Smooth muscle cell (in vitro differentiated cells): ENCODE measurements around the gene GOLIM4. TPM values are rescaled to one million over a fixed set of nuclear protein-coding genes. Genes with fewer than 3 reads are reported as not detected.
A peak's percentile ranks its signal among the peaks of the same experiment; 100 is the strongest.

ENCODE experiments used
- DNase-seq: peaks from one replicate; lab custom pipeline; 2025; ENCODE audit not compliant: unreplicated experiment; lab: John Stamatoyannopoulos, UW
- H2AFZ ChIP-seq: fragments of 200-600 bp; sonication (generic); 2 replicates; pipeline ENCODE4 v1.6.0; 2016; ENCODE audit warnings: antibody characterized with exemption, low read depth, mild to moderate bottlenecking
- H3F3A ChIP-seq: fragments of 200-600 bp; sonication (generic); 2 replicates; pipeline ENCODE4 v1.6.0; 2017; ENCODE audit warnings: antibody characterized with exemption, low read depth
- H3K27ac ChIP-seq: fragments of 200-600 bp; sonication (generic); 2 replicates; pipeline ENCODE4 v1.5.1; 2016; ENCODE audit warnings: low read depth, mild to moderate bottlenecking
- H3K27me3 ChIP-seq: fragments of 200-600 bp; sonication (generic); 2 replicates; pipeline ENCODE4 v1.6.1; 2016; ENCODE audit warnings: low read depth, mild to moderate bottlenecking
- H3K36me3 ChIP-seq: fragments of 200-600 bp; sonication (generic); 2 replicates; pipeline ENCODE4 v1.5.1; 2016; ENCODE audit warnings: low read depth
- H3K4me1 ChIP-seq: fragments of 200-600 bp; sonication (generic); 2 replicates; pipeline ENCODE4 v1.5.1; 2016; ENCODE audit warnings: low read depth
- H3K4me2 ChIP-seq: fragments of 200-600 bp; sonication (generic); 2 replicates; pipeline ENCODE4 v1.6.0; 2016; ENCODE audit warnings: mild to moderate bottlenecking
- H3K4me3 ChIP-seq: fragments of 200-600 bp; sonication (generic); 2 replicates; pipeline ENCODE4 v1.5.1; 2016; ENCODE audit warnings: mild to moderate bottlenecking
- H3K79me2 ChIP-seq: fragments of 200-600 bp; sonication (generic); 2 replicates; pipeline ENCODE4 v1.6.0; 2016; ENCODE audit warnings: low read depth, mild to moderate bottlenecking
- H3K9ac ChIP-seq: fragments of 200-600 bp; sonication (generic); 2 replicates; pipeline ENCODE4 v1.6.0; 2016; ENCODE audit warnings: low read depth
- H3K9me3 ChIP-seq: fragments of 200-600 bp; sonication (generic); replicated peaks from 2 replicates; pipeline ENCODE4 v1.5.1; 2016; ENCODE audit warnings: low read depth
- H4K20me1 ChIP-seq: fragments of 200-600 bp; sonication (generic); 2 replicates; pipeline ENCODE4 v1.6.0; 2016; ENCODE audit warnings: low read depth
- WGBS: methylation state at CpG from one replicate; pipeline ENCODE4 v1.1.7; 2016; ENCODE audit warnings: low lambda C conversion rate; 5-methylcytosine and 5-hydroxymethylcytosine counted together
- polyA plus RNA-seq: library from polyadenylated mRNA; unstranded; fragments of >200 nt; fragmentation: Nextera tagmentation; extraction: Ambion mirVana; gene quantifications from 2 replicates; pipeline ENCODE4 v1.2.1, GENCODE V29; 2016
- total RNA-seq: library from RNA; depleted of rRNA; stranded (reverse); fragments of >200 nt; gene quantifications from 2 replicates; pipeline ENCODE4 v1.2.3, GENCODE V29; 2014
- TF ChIP-seq, protein P1 (sequence below): fragments of 200-600 bp; sonication (generic); IDR thresholded peaks from 2 replicates; pipeline ENCODE4 v1.5.1; 2017; ENCODE audit warnings: borderline replicate concordance, mild to moderate bottlenecking, antibody characterized with exemption; ENCODE audit not compliant: insufficient read depth, poor library complexity, severe bottlenecking

The GOLIM4 gene
- total and polyA plus RNA-seq, 2 experiments from 2014 or later = 44.5 to 59.9 TPM

DNA sequence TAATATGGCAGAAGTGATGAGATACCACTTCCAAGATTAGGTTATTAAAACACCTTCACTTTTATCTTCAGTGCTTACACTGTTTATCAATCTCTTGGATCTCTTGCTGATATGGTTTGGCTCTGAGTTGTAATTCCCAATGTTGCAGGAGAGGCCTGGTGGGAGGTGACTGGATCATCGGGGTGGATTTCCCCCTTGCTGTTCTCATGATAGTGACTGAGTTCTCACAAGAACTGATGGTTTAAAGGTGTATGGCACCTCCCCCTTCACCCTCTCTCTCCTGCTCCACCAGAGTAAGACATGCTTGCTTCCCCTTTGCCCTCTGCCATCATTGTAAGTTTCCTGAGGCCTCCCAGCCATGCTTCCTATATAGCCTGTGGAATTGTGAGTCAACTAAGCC lies 11.8 kb downstream of the GOLIM4 start:
- DNase-seq = no peak
- H3K4me1 ChIP-seq = peaks cover 8% of the 10 kb centered on the region
- H3K36me3 ChIP-seq = no peaks in the 10 kb centered on the region
- no peak overlapping the region for H3K4me2 ChIP-seq
- H3K4me3 ChIP-seq = no peak overlapping the region
- no peak overlapping the region for H2AFZ ChIP-seq
- H4K20me1 ChIP-seq = peaks cover 95% of the 10 kb centered on the region
- H3K27ac ChIP-seq = no peak overlapping the region
- no peak overlapping the region for H3K9ac ChIP-seq
- no peaks in the 10 kb centered on the region for H3F3A ChIP-seq
- TF ChIP-seq, protein P1, sequence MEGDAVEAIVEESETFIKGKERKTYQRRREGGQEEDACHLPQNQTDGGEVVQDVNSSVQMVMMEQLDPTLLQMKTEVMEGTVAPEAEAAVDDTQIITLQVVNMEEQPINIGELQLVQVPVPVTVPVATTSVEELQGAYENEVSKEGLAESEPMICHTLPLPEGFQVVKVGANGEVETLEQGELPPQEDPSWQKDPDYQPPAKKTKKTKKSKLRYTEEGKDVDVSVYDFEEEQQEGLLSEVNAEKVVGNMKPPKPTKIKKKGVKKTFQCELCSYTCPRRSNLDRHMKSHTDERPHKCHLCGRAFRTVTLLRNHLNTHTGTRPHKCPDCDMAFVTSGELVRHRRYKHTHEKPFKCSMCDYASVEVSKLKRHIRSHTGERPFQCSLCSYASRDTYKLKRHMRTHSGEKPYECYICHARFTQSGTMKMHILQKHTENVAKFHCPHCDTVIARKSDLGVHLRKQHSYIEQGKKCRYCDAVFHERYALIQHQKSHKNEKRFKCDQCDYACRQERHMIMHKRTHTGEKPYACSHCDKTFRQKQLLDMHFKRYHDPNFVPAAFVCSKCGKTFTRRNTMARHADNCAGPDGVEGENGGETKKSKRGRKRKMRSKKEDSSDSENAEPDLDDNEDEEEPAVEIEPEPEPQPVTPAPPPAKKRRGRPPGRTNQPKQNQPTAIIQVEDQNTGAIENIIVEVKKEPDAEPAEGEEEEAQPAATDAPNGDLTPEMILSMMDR = no peak
- H3K27me3 ChIP-seq = no peaks in the 10 kb centered on the region
- no peaks in the 10 kb centered on the region for H3K9me3 ChIP-seq
- peaks cover 96% of the 10 kb centered on the region for H3K79me2 ChIP-seq
- 94% methylated on average over 1 of the region's 1 CpG for WGBS

DNA sequence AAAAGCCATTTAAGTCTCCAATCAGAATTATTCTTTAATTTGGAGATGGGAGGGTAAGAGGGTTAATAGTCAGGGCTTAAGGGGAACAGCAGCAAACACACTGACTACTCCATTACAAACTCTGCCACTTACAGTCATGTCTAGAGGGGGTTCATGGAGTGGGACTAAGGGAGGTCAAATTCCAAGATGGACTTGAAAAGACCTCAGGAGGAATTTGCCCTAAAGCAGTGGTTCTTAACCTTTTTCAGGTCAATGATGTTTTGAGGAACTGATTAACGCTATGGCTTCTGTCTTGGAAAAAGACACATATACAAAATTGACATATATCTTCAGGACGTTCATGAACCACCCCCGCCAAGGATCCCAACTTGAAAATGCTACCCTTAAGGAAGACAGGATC lies 13.9 kb downstream of the GOLIM4 start:
- no peak overlapping the region for H2AFZ ChIP-seq
- no peaks in the 10 kb centered on the region for H3K27me3 ChIP-seq
- H3K4me3 ChIP-seq = no peak overlapping the region
- H3K36me3 ChIP-seq = no peaks in the 10 kb centered on the region
- peaks cover 96% of the 10 kb centered on the region for H3K79me2 ChIP-seq
- no peaks in the 10 kb centered on the region for H3F3A ChIP-seq
- H4K20me1 ChIP-seq = peaks cover 86% of the 10 kb centered on the region
- TF ChIP-seq, protein P1 = no peak
- H3K4me2 ChIP-seq = peak overlapping the region; percentile 32
- no peaks in the 10 kb centered on the region for H3K9me3 ChIP-seq
- peak overlapping the region; percentile 89 for H3K27ac ChIP-seq
- 70% methylated on average over 3 of the region's 3 CpGs for WGBS
- H3K9ac ChIP-seq = peak overlapping the region; percentile 32
- DNase-seq = no peak
- peaks cover 15% of the 10 kb centered on the region for H3K4me1 ChIP-seq

DNA sequence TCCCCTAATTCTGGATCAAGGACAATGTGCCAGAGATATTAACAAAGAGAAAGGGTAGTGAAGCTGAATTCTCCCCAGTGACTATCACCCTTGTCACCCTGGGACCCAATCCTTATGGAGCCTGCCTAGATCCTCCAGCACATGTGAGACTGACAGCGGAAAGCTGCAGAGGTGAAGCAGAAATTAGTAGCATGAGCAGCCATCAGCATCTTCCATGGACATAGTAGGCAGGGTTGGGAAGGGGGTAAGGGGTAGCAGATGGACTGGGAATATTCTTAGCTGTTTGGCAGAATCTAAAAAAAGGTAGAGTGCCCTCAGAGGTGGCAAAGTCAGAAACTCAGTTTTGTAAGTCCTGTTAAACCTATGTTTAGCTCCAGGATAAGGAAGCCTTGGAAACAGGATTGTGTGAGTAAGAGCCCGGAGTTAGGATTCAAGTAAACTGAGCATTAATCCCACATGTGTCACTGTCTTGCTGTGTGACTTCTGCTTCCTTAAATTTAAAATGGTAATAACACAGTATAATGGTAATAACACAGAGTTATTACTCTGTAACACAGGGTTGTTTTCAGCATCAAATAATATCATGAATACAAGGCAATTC lies 14.5 kb downstream of the GOLIM4 start:
- WGBS = 56% methylated on average over 2 of the region's 2 CpGs
- H3K4me3 ChIP-seq = no peak overlapping the region
- TF ChIP-seq, protein P1 = no peak
- H3K79me2 ChIP-seq = peaks cover 96% of the 10 kb centered on the region
- H3F3A ChIP-seq = no peaks in the 10 kb centered on the region
- H3K27ac ChIP-seq = peak overlapping the region; percentile 89
- H4K20me1 ChIP-seq = peaks cover 86% of the 10 kb centered on the region
- H3K4me1 ChIP-seq = peaks cover 15% of the 10 kb centered on the region
- peak overlapping the region; percentile 58 for H3K9ac ChIP-seq
- no peak overlapping the region for H2AFZ ChIP-seq
- H3K4me2 ChIP-seq = peak overlapping the region; percentile 32
- DNase-seq = no peak
- no peaks in the 10 kb centered on the region for H3K9me3 ChIP-seq
- H3K27me3 ChIP-seq = no peaks in the 10 kb centered on the region
- no peaks in the 10 kb centered on the region for H3K36me3 ChIP-seq

DNA sequence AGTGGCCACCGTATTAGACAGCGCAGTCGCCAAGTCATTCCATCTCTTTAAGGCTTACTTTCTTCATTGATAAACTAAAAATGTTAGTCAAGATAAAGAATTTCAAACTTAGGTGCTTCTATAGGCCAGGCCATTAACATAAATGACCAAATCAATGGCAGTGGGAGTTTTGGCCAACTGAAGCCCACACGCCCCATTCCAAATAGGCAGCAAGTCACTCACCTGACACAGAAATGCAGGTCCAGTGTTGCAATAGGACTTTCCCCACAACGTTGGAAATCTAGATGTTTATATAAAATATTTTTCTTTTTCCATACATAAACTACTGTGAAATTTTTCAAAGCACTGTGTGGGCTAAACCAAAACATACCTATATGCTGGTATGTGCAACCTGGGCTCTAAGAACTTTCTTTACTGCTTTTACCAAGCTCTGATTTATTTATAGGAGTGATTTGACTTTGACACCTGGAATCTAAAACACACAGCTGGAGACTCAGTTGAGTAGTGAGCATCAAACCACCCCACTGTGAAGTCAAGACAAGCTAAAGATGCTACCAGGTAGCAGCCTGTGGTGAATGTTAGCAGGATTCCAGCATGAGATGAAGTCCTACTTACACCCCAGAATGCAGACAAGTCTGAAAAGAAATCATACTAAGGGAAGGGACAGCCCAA lies 15.1 kb downstream of the GOLIM4 start:
- Histone ChIP-seq H3K36me3 (no peaks in the 10 kb centered on the region), H3K27ac (peak overlapping the region; percentile 89), H3F3A (no peaks in the 10 kb centered on the region), H3K27me3 (no peaks in the 10 kb centered on the region), H3K9me3 (no peaks in the 10 kb centered on the region), H3K4me2 (peak overlapping the region; percentile 22), H3K4me1 (peaks cover 15% of the 10 kb centered on the region), H3K9ac (peak overlapping the region; percentile 58), H2AFZ (no peak overlapping the region), H4K20me1 (peaks cover 82% of the 10 kb centered on the region), H3K79me2 (peaks cover 96% of the 10 kb centered on the region), H3K4me3 (no peak overlapping the region)
- WGBS = 84% methylated on average over 5 of the region's 5 CpGs
- no peak for DNase-seq
- TF ChIP-seq, protein P1 = no peak
